Measurements from ENCODE around the gene FAM216A. TPM values are rescaled to one million over a fixed set of nuclear protein-coding genes. Genes with fewer than 3 reads are reported as not detected.

Gene FAM216A
- total RNA-seq, 1 donor from 2014 or later, result 13.6 TPM

GRCh38 chr12:110537605-110538409, 69.2 kb downstream of the FAM216A start:
- intact Hi-C loops (cut with micrococcal nuclease), result no loop called here

GRCh38 chr12:110538869-110539622, 70.4 kb downstream of the FAM216A start:
- intact Hi-C loops (cut with micrococcal nuclease), result no loop called here

Other genes with a start within 250 kb of the FAM216A start
- gene ATP2A2, start 187.6 kb upstream of the FAM216A start, total RNA-seq, result 186 and 189 TPM in 2 replicates
- gene ANAPC7, start 65.1 kb upstream of the FAM216A start, total RNA-seq, result 60.7 and 64.7 TPM in 2 replicates
- gene ARPC3, start 18.5 kb upstream of the FAM216A start, total RNA-seq, result 395 and 403 TPM in 2 replicates
- 19.5 and 20.7 TPM in 2 replicates for gene GPN3, start 588 bp upstream of the FAM216A start, total RNA-seq
- gene VPS29, start 33.3 kb downstream of the FAM216A start, total RNA-seq, result 135 and 138 TPM in 2 replicates
- gene RAD9B, start 33.5 kb downstream of the FAM216A start, total RNA-seq, result 0.90 and 1.3 TPM in 2 replicates
- 39.1 and 39.8 TPM in 2 replicates for gene PPTC7, start 114.5 kb downstream of the FAM216A start, total RNA-seq
- 3.2 and 4.2 TPM in 2 replicates for gene TCTN1, start 145.3 kb downstream of the FAM216A start, total RNA-seq
- gene HVCN1, start 220.3 kb downstream of the FAM216A start, total RNA-seq, result 8.9 and 10.6 TPM in 2 replicates